Activated CD4-positive, alpha-beta T cell treated with anti-CD3 and anti-CD28 coated beads, Interleukin-2, amount 50 U/mL, for 48 hours (primary cell): ENCODE results near the gene VAPB.
A peak's percentile ranks its signal among the peaks of the same experiment; 100 is the strongest.

ENCODE experiments used
- DNase-seq, 2 experiments: peaks; one replicate each; pipeline ENCODE4 v3.0.0-alpha.2; 2020

Gene VAPB

DNA sequence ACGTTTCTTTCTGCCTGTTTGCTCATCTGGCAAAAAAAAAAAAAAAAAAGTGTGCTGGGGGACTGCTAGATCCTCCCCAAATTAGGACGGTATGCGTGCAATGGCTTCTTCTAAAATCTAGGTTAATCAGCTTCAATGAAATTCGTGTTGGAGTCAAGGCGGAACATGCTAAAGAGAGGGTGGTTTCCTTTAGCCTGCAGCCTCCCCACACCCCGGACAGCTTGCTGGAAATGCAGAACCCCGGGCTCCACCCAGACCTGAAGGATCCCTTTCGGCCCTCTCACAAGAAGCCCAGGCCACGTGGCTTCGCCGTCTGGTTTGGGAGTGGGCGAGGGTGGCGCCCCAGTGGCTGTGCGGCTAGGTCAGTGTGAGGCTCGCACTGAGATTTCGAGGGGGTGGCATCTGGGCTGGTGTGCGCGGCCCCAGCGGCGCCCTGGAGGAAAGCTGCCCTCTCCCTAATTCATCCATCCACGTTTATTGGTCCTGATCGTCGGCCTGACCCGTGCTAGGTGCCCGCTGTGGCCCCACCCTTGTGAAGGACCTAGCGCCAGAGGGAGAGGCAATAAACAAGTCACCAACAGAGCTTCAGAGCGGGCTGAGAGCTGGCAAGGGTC, 77.2 kb downstream of the VAPB start:
- DNase-seq, result no peak

DNA sequence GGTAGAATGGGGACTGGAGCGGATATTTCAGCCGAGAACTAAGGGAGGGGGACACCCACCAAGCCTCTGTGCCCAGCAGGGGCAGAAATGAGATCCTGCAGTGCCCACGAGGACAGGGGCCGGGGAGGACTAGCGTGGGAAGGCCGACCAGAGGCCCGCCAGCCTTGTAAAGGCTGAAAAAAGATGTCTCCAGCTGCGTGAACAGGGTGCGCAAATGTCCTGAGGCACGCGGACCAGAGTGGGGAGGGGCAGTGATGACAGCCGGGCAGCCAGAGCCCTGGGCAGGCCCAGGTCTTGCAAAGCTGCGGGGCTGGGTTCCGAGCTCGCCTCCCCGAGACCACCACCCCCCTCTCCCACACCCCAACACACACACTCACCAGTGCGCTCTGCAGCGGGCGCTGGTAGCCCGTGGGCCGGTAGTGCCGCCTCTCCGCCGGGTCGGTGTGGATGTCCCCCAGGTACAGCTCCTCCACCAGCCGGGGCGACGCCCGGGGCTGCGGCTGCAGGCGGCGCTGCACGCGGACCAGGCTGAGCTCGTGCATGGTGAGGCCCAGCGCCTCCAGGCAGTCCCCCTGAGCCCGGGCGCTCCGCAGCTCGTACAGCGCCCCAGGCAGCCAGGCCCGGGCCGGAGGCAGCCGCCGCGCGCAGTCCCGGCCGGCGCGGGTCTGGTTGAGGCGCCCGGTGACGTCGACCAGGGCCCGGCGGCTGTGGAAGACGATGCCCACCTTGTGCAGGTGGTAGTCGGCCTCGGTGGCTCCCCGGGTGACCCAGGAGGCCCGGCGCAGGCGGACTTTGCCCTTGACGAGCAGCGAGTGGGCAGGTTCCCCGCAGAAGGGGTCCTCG, 77.9 kb downstream of the VAPB start:
- DNase-seq, result no peak

DNA sequence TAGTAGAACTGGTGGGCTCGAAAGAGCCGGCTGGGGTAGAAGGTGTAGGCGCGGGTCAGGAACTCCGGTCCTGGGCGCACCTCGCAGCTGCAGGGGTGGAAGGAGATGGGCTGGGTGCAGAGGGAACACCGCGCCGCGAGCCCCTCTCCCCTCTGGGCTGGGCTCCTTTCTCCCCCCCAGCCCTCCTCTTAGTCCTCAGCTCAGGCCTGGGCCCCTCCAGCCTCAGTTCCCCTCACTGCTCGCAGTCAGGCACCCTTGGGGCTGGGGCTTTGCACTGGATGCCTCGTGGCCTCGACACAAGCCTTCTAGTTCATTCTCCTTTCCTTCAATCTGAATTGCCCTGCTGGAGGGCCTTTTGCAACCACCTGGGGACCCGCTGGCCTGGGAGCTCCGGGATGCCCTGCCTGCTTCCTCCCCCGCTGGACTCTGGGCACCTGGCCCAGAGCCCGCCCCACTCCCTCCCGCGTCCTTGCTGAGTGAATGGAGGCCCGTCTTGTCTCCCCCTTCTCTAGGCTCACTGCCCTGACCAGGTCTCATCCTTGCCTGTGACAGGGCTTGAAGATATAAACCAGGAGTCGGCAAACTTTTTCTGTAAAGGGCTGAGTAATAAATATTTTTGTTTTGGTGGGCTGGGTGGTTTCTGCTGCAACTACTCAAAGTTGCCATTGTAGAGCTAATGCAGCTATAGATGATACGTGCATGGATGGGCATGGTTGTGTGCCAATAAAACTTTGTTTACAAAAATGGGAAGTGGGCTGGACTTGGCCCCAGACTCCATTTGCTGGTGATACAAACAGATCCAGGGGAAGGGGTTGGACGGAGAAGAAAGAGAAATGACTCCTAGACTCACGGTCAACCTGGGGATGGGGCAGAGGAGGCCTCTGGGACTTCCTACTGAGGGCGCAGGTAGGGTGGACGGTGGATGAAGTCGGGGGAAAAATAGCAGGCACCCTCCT, 78.8 kb downstream of the VAPB start:
- DNase-seq, result no peak

DNA sequence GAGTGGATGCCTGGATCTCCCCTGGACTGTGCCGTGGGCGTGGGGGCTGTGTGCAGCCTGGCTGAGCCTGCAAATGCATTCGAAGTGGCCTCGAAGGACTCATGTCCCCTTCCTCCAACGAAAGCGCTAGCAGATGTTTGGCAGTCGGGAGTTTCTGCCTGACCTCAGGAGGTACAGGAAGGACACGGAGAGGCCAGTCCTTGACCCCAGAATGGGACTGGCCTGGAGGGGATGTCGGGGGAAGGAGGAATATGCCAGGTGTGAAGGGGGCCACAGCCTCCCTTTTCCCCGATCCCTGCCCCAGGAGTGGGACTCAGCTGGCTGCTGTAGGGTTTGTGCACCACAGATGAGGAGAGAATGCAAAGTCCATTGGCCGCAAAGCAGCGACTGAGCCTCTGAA, 80.6 kb downstream of the VAPB start:
- DNase-seq, result no peak

DNA sequence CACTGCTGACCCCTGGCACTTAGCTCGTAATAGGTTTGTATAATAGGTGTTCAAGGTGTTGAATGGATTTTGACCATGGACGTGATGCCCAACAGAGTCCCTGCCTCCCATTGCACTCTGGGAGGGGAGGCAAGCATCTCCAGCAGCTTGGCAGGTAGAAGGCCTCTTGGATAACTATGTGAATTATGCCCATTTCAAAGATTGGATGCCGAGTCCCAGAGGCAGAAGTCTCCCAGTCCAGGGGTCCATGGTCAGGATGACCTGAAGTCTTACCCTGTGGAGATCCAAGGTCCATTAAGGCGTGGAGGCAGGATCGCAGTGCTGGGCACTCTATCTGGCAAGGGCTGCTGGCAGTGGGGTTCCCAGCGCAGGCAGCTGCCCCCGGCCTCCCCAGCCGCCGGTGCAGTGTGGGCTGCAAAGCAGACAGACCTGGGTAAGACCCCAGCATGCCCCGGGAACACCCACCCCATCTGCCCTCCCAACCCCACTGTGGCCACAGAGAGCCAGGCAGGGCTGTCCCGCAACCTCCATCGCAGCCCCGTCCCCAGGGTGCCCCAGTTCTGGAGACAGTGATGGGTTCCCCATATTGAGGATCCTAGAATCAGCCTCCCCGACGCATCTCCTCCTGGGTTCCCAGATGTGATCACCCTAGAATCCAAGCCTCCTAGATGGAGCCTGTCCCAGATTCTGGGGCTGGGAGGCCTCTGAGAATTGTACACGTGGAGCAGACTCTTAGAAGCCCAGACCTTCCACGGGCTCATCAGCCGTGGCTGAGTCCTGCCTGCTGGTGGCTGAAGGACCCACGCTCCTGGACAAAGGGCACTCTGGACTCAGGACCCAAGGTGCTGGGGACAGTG, 81.5 kb downstream of the VAPB start:
- no peak for DNase-seq

DNA sequence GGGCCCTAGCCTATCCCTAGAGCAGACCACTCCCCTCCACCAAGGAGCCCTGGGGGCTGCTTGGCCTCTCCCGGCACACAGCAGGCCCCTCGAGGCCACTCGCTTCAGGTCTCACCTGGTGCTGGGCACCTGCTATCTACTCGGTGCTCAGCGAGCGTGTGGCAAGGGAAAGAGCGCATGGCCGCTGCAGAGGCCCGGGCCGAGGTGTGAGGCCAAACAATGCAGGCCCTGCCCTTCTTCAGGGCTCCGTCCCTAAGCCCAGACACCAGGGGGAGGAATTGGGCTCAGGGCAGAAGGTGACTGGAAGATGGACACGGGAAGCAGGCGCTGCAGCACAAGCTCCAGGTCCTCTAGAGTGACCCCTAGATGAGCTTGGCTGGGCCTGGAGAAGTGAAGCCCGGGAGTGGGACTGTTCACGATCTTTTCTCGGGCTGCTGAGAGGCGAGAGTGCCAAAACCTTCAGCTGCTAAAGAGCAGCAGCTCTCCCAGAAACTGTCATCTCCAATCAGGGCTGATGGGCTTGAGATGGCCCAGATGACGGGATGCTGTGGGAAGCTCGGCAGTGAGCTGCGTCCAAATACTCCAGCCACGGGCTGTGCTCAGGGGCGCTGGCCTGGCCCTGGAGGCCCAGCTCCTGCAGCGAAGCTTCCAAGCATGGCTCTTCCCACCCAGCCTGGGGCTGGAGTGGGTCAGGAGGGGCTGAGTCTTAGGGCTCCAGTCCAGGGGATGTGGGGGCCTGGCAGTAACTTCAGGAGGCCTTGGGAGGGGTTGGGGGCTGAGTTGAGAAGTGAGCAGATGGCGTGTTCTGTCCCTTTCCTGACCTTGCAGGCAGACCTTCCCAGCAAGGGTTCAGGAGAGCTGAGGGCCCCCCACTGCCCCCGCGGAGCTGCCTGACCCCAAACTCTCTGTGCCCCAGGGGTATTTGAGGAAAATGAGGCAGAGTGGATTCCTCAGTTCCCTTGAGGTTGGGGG, 82.5 kb downstream of the VAPB start:
- DNase-seq, result no peak

DNA sequence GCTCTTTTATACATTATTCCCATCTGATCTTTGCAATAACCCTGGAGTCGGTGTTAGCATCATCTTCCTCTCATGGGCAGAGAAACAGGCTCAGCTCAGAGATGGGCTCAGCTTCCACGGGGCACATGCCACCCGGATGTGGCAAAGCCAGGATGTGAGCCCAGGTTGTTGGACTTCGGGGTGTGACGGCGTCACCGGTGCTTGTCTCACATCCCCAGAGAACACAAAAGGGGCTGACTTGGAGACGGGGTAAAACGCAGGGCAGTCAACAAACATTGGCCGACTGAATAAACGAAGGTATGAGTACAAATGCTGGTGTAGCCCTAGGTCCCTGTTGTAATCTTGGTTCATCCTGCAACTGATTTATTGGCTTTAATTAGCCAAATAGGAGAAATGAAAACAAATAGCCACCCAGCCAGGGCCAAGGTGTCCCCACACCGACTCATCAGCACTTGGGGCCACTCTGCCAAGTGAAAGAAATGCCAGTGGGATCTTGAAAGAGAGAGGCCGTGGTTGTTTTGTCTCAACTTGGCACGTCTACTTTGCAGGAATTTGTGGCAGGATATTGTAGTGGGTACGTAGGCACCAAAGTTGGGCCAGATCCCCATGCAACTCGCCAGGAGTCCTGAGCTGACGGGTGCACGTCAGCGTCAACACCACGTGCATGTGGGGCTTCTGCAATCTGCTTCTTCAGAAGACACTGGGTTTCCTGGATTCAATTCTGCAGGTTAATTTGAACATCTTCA, 83.4 kb downstream of the VAPB start:
- DNase-seq, result no peak

DNA sequence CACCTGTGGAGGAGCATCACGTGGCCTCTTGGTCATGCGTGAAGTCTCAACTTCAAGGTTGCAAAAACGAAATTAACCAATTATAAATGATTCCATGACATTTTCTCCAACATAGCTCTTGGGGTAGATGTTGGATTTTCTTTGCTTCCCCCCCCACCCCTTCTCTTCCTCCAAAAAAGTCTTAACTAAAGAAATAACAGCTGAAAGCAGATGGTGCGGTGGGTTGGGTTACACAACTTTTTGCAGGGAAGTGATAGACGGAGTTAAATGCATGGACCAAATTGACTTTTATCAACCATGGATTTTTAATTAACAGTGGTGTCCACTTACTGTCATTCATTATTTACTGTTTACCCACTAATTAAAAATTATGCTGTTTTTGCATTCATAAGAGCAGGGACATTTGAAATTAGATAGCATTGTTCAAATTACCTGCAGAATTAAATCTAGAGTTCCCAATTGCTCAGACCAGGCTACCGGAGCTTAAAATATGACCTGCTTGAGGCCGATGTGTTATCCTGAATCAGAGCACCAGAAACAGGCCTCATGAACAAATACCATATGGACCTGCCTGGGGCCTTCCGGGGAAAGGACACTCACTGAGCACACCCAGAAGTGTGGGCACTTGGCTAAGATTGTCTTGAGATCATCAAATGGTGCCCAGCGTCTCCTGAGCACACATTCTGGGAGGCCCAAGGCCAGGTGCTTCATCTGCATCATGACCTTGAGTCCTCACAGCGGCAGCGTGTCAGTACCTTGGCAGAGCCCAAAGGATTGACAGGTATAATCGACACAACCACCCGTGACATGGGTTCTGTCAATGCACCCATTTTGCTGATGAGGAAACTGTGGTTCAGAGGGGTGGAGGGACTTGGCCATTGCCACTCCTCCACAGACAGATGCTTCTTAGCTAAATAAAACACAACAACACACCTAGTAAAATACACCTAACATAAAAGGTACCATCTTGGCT, 84.7 kb downstream of the VAPB start:
- no peak for DNase-seq

DNA sequence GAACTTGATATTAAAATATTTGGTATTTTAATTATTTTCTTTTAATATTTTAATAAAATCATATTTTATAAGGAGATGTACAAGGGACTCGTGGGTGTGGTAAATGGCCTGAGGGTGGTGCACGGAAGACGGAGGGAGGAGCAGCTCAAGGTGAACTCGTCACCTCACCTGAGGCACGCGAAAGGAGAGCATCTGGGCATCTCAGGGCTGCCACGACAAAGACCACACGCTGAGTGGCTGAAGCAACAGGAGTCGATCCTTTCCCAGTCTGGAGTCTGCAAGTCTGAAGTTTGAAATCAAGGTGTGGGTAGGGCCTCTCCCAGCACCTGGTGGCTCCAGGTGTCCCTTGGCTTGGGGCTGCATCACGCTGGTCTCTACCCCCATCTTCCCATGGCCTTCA, 86.4 kb downstream of the VAPB start:
- no peak for DNase-seq

DNA sequence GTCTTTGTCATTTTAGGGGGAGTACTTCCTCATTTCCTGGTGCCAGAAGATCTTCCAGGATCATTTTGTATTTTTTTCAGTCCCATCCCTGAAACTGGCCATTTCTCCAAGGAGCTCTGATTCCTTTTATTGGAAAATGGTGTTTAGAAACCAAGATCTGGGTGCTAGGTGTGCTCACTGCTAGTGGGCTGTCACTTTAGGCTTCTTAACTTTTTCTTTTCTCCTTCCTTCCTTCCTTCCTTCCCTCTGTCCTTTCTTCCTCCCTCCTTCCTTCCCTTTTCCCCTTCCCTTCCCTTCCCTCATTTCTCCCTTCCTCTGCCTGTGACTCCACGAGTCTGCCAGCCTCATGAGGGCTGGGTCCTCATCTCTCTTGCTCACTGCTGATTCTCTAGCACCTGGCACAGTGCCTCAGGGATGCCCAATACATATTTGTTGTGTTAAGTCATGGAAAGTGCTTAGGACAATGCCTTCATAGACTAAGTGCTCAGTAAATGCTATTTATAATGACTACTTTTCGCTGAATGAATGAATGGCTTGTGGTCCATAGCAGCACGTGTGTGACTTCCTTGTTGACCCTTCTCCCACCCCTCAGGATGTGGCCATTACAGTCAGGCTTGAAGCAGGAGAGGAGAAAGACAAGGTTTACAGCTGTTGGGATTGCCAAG, 89.2 kb downstream of the VAPB start:
- DNase-seq, result no peak

DNA sequence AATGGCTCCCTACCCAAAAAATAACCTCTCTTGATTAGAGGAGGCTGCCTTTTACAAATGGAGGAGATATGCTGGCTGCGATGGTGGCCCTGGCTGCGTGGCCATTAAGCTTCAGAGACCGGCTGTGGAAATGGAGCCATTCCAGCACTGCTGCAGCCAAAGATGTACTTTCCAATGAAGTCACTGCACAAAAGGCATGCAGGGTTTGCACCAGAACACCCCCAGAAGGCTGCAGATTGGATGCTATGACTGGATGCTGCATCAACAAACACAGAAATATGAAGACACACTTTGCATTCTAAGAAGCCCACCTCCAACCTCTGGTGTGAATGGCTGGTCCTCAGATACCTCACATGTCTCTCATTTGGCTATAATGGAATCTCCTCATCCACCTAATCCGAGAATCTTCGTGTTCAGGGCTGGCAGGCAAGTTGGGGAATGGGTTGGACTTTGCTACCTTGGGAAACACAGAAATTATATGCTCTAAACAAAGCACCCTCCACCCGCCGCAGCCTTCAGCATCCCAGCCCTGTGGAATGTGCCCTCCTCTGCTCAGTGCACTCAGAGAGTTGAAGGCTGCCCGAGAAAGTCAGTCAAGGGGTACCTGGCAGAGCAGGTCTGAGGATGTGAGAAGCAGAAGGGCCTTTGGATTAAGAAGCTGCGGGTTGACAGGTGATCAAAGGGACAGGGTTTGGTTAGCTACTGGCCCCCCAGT, 90.9 kb downstream of the VAPB start:
- DNase-seq, result no peak

DNA sequence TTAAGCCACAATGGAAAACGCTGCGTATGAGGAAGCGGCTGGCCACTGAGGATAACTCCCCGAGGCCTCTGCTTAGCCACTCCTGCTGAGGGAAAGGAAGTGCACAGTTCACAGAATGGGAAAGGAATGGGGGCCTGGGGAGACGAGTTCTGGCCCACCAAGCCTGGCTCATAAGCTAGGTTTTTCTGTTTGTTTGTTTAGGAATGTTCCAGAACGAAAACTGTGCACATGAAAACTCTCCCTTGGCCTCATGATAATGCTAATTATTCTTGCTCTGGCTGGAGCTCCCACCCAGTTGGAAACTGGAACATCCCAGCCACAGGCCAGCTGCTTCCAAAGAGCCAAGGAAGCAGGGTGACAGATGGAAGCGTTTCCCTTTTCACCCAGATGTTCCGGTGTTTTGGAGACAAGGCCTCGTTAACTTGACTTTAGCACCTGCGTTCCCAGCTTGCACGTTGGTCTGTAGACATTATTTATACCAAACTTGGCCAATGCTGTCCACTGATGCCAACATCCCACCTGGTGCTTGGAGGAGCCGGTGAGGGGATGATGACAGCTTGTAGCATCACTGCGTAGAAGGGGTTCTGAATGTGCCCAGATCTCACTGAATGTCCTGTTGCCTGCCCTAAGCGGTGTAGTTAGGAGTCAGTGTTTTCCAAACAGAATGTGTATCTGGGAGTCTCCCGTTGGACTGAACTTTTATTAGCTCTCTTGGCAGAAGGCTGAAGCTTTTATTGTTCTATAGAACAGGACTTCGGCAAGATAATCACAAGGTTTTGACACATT, 91.7 kb downstream of the VAPB start:
- no peak for DNase-seq

DNA sequence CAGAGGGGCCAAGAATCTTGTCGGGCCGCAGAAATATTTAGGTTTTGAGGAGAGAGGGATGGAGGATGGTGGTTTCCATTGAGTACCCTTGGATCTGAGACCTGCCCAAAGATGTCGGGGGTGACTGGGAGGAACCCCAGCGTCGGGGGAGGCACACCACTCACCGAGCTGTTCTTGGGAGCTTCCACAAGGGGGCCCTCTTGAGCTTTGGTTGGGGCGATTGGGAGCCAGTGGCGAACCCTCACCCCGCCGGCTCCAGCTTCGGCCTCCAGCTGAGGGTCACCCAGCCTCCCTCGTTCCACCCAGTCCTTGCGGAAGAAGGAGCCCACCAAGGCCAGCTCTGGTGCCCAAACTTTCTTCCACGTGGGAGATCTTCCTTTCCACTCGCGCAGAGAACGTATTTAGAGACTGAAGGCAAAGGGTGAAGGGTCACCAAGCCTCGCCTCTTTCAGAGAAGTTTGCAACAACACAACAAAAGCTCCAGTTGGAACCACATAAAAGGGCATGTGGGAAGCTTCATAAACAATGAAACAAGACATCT, 92.5 kb downstream of the VAPB start:
- peak; percentile 72 to 79 for DNase-seq

DNA sequence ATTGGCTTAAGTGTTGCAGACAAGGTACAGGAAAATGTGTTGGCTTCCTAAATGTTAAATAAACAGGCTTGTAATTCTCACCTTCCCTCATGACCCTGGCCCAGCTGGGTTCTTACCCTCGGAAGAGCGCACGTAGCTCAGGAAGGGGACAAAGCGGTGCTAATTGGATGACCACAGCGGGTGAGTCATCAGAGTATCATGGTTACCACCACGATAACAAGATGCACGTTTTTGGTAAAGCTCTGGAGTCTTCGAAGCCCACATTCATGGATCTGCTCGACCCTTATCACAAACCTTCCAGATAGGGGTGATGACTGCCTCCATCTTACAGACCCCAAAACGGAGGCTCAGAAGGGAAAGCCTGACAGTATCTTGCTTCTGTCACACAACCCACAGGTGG, 93.4 kb downstream of the VAPB start:
- DNase-seq, result no peak

DNA sequence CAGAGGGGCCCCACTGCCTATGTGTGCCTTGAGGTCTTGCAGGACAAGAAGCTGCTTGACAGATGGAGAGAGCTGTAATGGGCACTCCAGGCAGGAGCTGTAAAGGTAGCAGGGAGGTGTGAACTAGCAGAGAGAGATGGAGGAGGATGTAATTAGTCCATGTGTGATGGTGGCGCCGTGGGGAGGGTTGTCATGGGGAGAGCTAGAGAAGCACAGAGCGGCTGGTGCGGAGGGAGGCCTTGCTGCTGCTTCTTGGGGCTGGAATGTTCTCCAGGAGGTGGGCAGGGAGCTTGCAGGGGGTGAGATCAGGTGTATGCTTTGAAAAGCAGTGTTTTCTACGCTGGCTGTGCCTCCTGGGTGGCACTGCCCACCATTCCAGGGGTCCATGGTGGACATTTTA, 94.0 kb downstream of the VAPB start:
- DNase-seq, result no peak

DNA sequence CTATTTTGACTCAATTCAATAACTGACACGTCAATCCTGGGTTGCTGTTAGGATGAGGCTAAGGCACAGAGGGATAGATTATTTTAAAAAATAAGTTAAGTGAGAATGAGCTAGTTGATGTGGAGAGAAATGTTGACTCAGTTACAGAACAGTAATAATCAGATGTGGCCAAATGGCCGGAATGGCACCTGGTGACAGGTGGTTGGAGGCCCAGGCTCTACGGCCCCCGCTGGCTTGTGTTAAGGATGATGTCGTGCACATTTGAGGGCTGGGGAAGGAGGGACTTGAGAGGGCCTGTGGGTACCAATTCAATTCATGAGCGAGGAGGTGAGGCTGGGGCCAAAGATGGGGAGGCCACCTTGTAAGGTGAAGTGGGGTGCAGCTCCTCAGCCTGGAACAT, 94.4 kb downstream of the VAPB start:
- DNase-seq, result no peak

DNA sequence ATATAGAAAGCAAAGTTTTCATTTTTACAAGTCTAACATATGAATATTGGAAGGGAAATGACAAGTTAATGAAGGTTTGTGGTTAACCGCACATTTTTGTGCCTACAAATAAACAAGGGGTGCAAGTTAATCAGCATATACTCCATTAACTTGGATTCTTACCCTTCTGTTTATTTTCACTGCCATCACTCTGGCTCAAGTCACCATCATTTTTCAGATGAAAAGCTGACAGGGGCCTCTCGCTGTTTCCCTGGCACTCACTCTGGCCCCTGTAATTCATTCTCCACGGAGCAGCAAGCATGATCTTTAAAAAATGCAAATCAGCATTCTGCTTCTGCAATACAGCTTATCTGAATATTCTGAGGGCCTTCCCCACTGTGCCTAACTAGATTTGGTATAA, 96.4 kb downstream of the VAPB start:
- no peak for DNase-seq
